ENCODE measurements around the gene HOXA9.

DNA sequence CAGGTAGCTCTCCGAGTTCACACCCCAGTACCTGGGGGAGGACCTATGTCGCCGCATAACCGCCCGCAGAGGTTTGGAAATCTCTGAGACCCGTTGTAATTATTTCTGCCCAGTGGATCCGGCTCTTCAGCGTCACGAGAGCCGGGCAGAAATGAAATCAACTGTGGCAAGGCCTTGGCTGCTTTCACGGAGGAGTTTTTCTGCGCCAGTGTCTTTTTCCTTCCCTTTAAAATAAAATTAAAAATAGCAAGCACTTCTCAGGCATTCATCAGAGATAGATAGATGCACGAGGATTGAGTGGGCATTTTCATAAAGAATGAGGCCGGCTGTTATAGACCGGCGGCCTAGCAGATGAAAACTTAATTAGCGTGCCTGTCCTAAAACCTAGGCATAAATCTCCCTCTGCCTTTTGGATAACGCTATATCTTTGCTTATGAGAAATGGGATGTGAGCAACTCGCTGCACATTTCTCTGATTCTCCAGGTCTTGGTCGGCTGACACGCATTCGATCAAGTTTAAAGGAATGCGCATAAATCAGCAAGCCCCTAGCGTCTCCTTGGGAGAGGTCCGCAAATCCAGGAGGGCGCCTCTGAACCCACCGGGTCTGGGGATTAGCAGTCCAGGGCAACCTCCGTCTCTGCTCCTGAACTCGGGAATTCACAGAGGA, 28.1 kb upstream of the HOXA9 start:
- TF ChIP-seq EZH2 (IDR thresholded peaks at IDR 0.05) (peak; percentile 98), CTCF (IDR thresholded peaks at IDR 0.05) (no peak), EZH2phosphoT487 (IDR thresholded peaks at IDR 0.05) (peak; percentile 97)
